Non-pigmented ciliary epithelial cell (primary cell): ENCODE results near the gene ZW10.
"Not testable (repeated sequence)": the region's sequence is repeated elsewhere in the genome, so short reads cannot be mapped to it uniquely, and the experiment has no call there.

Experiments used
- DNase-seq: peaks from one replicate; pipeline ENCODE4 v3.0.0-alpha.2; 2010; ENCODE audit warnings: low read depth

Gene ZW10

GRCh38 chr11:113752932-113753331, 20.6 kb downstream of the ZW10 start:
- no peak for DNase-seq

- no peak for DNase-seq
Observed at GRCh38 chr11:113736323-113736722, 37.2 kb downstream of the ZW10 start.

GRCh38 chr11:113732092-113732491, 41.4 kb downstream of the ZW10 start:
- DNase-seq, result no peak

- peak; percentile 31 for DNase-seq
Observed at GRCh38 chr11:113730887-113731726, 42.4 kb downstream of the ZW10 start.

GRCh38 chr11:113729456-113729855, 44.0 kb downstream of the ZW10 start:
- no peak for DNase-seq

GRCh38 chr11:113728814-113729213, 44.7 kb downstream of the ZW10 start:
- DNase-seq, result no peak

GRCh38 chr11:113725913-113726312, 47.6 kb downstream of the ZW10 start:
- DNase-seq, result no peak

- no peak for DNase-seq
Observed at GRCh38 chr11:113725407-113725806, 48.1 kb downstream of the ZW10 start.

GRCh38 chr11:113724778-113725177, 48.7 kb downstream of the ZW10 start:
- no peak for DNase-seq

- no peak for DNase-seq
Observed at GRCh38 chr11:113723787-113724186, 49.7 kb downstream of the ZW10 start.

- DNase-seq, result no peak
Observed at GRCh38 chr11:113722934-113723333, 50.6 kb downstream of the ZW10 start.

- no peak for DNase-seq
Observed at GRCh38 chr11:113722221-113722620, 51.3 kb downstream of the ZW10 start.

- no peak for DNase-seq
Observed at GRCh38 chr11:113721462-113722066, 51.9 kb downstream of the ZW10 start.

- DNase-seq, result not testable (repeated sequence)
Observed at GRCh38 chr11:113720478-113720877, 53.0 kb downstream of the ZW10 start.

- no peak for DNase-seq
Observed at GRCh38 chr11:113715882-113716625, 57.4 kb downstream of the ZW10 start.

GRCh38 chr11:113715273-113715672, 58.2 kb downstream of the ZW10 start:
- DNase-seq, result no peak

GRCh38 chr11:113710989-113711388, 62.5 kb downstream of the ZW10 start:
- DNase-seq, result no peak

- DNase-seq, result no peak
Observed at GRCh38 chr11:113705871-113706655, 67.4 kb downstream of the ZW10 start, which contains the start of gene TMPRSS5. Gene TMPRSS5 (minus strand): TSS chr11:113706308. CDS start chr11:113706224, 84 bp downstream.

- not testable (repeated sequence) for DNase-seq
Observed at GRCh38 chr11:113703551-113703950, 69.9 kb downstream of the ZW10 start.

- no peak for DNase-seq
Observed at GRCh38 chr11:113701491-113701890, 72.0 kb downstream of the ZW10 start.

GRCh38 chr11:113698515-113698914, 75.0 kb downstream of the ZW10 start:
- no peak for DNase-seq
